Hindlimb muscle (tissue), 1 donor: ENCODE results near the gene UBFD1. TPM values are rescaled to one million over a fixed set of nuclear protein-coding genes. Genes with fewer than 3 reads are reported as not detected.
"Not testable (repeated sequence)": the region's sequence is repeated elsewhere in the genome, so short reads cannot be mapped to it uniquely, and the experiment has no call there.

Experiments
- DNase-seq: peaks from one replicate; pipeline ENCODE4 v3.0.0-alpha.2; 2013
- polyA plus RNA-seq: library from polyadenylated mRNA; unstranded; fragments of 120-200 nt; gene quantifications from one replicate; pipeline ENCODE4 v1.2.1, GENCODE V29; 2013; ENCODE audit not compliant: insufficient read length

The UBFD1 gene
- polyA plus RNA-seq, 1 donor: 69.8 TPM

GRCh38 chr16:23610905-23611304 lies 53.4 kb downstream of the UBFD1 start:
- not testable (repeated sequence) for DNase-seq

GRCh38 chr16:23611936-23612335 lies 54.4 kb downstream of the UBFD1 start:
- no peak for DNase-seq

- DNase-seq: no peak
Observed at GRCh38 chr16:23615805-23616204, 58.3 kb downstream of the UBFD1 start.

Other genes with a start within 250 kb of the UBFD1 start
- 15.7 TPM for gene COG7, start 104.5 kb upstream of the UBFD1 start, polyA plus RNA-seq
- 111 TPM for gene GGA2, start 47.2 kb upstream of the UBFD1 start, polyA plus RNA-seq
- gene EARS2, start 377 bp upstream of the UBFD1 start, polyA plus RNA-seq: 17.6 TPM
- 80.9 TPM for gene NDUFAB1, start 38.6 kb downstream of the UBFD1 start, polyA plus RNA-seq
- gene PALB2, start 83.6 kb downstream of the UBFD1 start, polyA plus RNA-seq: 9.7 TPM
- gene DCTN5, start 83.7 kb downstream of the UBFD1 start, polyA plus RNA-seq: 36.6 TPM
- 11.9 TPM for gene PLK1, start 121.2 kb downstream of the UBFD1 start, polyA plus RNA-seq
- not detected for gene ERN2, start 155.5 kb downstream of the UBFD1 start, polyA plus RNA-seq
- gene CHP2, start 197.3 kb downstream of the UBFD1 start, polyA plus RNA-seq: 0.35 TPM